GM19035 (cell line): ENCODE measurements around the gene DCAF4.
"Not testable (repeated sequence)": the region's sequence is repeated elsewhere in the genome, so short reads cannot be mapped to it uniquely, and the experiment has no call there.

Experiments used
- ATAC-seq: cut with Tn5 transposase; IDR thresholded peaks from one replicate; pipeline ENCODE4 v1.9.1; 2021; ENCODE audit not compliant: unreplicated experiment

The DCAF4 gene

GRCh38 chr14:72929316-72930080 is 3.2 kb downstream of the DCAF4 start:
- no peak for ATAC-seq

DNA sequence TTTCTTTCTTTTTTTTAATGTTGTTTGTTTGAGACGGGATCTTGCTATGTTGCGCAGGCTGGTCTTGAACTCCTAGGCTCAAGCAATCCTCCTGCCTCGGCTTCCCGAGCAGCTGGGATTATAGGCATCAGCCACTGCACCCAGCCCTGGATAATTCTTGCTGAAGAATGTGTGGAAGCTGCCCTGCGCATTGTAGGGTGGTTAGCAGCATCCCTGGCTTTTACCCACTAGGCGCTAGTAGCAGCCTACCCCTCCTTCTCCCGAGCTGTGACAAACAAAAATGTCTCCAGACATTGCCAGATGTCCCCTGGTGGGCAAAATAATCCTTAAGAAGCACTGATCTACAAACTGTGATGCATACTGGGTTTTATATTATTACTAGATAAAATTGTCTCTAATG is 6.6 kb downstream of the DCAF4 start:
- ATAC-seq = no peak

GRCh38 chr14:72939630-72940029 is 13.4 kb downstream of the DCAF4 start:
- ATAC-seq = no peak

- no peak for ATAC-seq
These were observed 15.2 kb downstream of the DCAF4 start for GRCh38 chr14:72941286-72941985.

GRCh38 chr14:72942934-72943333 is 16.7 kb downstream of the DCAF4 start:
- no peak for ATAC-seq

GRCh38 chr14:72943876-72944430 is 17.7 kb downstream of the DCAF4 start:
- ATAC-seq = no peak

DNA sequence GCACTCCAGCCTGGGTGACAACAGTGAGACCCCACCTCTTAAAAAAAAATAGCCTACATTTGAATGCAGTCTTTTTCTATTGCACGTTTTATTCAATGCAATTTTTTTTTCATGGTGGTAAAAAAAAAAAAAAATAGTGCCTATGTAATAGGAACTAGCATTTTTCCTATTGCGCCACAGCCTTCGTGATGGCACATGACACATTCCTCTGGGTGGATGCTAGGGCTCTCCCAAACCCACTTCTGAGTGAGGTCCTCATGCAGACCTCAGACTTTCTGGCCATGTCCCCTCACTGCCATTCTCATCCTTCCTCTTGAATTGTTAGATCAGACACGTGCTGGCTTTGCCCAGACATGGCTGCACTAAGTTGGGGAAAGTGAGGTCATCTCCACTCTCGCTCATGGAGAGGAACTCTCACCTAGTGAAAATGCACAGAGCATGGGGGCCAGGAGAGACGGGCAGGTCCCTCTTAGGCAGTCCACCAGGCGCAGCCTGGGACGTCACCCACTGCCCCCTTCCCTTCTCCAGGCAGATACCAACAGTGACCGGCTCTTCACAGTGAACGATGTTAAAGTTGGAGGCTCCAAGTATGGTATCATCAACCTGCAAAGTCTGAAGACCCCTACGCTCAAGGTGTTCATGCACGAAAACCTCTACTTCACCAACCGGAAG is 19.2 kb downstream of the DCAF4 start:
- no peak for ATAC-seq

GRCh38 chr14:72946491-72946890 is 20.2 kb downstream of the DCAF4 start:
- no peak for ATAC-seq

GRCh38 chr14:72947366-72948160 is 21.3 kb downstream of the DCAF4 start:
- no peak for ATAC-seq

- ATAC-seq = no peak
These were observed 22.3 kb downstream of the DCAF4 start for GRCh38 chr14:72948481-72949138.

GRCh38 chr14:72952171-72952570 is 25.9 kb downstream of the DCAF4 start:
- no peak for ATAC-seq

DNA sequence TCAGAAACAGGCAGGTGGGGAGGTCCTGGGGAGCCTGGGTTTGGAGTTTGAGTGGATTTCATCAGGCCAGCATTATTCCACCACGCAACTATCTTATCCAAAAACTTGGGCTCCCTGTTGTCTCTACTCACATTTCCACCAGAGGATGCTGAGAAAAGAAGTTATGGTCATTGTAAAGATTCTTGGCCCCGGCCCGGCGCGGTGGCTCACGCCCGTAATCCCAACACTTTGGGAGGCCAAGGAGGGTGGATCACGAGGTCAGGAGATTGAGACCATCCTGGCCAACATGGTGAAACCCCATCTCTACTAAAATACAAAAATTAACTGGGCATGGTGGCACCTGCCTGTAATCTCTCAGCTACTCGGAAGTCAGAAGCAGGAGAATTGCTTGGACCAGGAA is 30.5 kb downstream of the DCAF4 start:
- ATAC-seq = not testable (repeated sequence)

GRCh38 chr14:72957213-72957612 is 30.9 kb downstream of the DCAF4 start:
- ATAC-seq = no peak

DNA sequence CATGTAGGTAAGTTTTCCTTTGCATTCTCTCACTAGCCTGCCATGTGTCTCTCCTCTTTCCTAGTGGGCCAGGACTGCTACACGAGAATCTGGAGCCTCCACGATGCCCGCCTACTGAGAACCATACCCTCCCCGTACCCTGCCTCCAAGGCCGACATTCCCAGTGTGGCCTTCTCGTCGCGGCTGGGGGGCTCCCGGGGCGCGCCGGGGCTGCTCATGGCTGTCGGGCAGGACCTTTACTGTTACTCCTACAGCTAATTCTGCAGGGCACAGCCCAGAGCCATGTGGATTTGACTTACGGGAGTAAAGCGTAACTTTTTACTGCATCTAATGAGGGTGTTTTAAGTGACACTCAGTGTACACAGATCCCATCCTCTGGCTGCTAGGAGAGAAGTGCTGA is 32.3 kb downstream of the DCAF4 start:
- ATAC-seq = no peak

DNA sequence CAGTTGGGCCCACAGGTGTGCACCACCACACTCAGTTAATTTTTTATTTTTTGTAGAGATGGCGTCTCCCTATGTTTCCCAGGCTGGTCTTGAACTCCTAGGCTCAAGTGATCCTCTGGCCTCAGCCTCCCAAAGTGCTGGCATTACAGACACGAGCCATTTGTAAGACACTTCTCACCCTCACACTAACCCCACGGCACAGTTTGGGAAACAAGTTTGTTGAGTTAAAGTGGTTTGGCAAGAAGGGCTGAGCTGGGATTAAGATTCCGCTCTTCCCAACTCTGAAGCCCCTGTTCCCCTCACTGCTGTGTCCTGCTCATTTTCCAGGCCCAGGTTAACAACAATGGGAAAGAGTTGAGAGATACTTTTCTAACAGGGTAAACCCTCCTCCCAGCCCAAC is 34.8 kb downstream of the DCAF4 start:
- not testable (repeated sequence) for ATAC-seq

DNA sequence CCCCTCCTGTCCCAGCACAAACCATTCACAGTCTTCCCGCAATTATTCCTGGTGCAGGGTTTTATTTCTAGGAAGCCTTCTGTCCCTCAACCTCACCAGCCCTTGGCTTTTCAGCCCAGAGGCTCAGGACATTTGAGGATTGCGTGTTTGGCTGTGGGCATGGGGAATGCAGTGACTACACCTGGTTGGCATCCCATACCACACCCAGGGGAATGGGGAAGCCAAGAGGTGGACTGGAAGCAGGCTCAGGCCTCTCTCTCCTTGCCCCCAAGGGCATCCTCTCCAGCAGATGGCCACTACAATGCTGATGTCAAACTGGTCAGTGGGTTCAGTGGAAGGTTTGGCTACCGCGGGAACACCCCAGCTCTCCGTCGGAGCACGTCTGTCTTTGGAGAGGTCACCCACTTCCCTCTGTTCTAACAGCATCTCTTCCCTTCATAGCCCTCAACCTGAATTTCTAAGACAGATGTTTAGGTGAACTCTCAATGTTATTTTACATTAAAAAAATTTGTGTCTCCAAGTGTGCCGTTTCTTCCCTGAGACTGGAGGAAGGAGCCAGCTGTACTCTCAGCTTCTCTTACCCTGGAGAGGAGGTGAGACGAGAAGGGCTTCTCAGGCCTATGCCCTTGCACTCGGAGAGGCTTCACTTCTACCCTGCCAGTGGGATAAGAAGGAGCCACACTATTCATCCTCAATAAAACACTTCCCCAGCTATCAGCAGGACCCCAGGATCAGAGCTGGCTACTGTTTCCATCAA is 35.5 kb downstream of the DCAF4 start:
- no peak for ATAC-seq

- ATAC-seq = not testable (repeated sequence)
These were observed 36.1 kb downstream of the DCAF4 start for GRCh38 chr14:72962336-72962754.

- ATAC-seq = no peak
These were observed 36.6 kb downstream of the DCAF4 start for GRCh38 chr14:72962829-72963312.

DNA sequence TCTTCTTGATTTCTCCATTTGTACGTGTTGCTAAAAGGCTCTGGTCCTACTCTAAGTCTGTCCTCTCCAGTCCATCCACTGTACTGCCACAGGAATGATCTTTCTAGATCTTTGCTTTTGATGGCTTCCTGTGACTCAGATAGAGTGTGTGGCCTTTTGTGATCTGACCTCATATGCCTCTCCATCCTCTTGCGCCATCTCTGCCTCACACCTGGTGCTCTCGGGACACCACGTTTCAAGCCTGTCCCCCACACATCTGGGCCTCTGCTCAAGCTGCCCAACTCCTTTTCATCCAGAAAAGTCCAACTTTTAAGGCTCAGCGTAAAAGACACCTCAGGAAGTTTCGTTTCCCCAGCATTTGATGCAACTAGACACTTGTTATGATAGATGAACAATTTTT is 39.0 kb downstream of the DCAF4 start:
- no peak for ATAC-seq
